ENCODE measurements around the gene PSMD6.

- TF ChIP-seq CTCF (conservative IDR thresholded peaks at IDR 0.05) (no peak), ZFX (IDR thresholded peaks at IDR 0.05) (no peak)
Measured at GRCh38 chr3:63966871-63967270, 56.4 kb downstream of the PSMD6 start.

Measured in C4-2B (cell line).